ENCODE measurements around the gene LYG2. TPM values are rescaled to one million over a fixed set of nuclear protein-coding genes. Genes with fewer than 3 reads are reported as not detected.

The LYG2 gene
- total and polyA plus RNA-seq, 2 of the 8 experiments (the other 6 are each of a cell fraction or from before 2014, with no cell fraction given), result not detected

DNA sequence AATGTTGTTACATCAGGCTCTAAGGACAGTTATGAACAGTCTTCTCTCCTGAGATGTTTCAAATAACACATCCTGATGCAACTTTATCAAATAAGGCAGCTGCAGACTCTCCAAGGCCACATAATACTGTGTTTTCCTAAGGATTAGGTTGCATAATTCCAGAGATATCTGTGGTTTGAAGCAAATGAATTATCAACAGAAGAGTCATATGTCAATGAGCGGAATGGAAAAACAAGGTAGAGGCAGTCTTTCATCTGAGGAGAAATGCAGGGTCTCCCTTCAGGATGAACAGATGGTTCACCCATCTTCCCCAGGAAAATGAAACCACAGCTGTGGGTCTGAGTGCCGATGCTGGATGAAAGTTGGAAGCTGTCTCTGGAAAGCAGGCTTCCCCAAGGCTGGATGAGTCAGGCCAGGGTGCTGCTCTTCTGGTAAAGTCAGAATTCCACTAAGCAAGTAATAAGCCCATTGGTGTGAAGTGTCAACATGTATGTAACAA lies 23.4 kb upstream of the LYG2 start:
- no peak overlapping the region for H2BK12ac ChIP-seq (ENCODE audit: low read depth, low read length)
- H3K9ac ChIP-seq (replicated peaks in 1 of 4; ENCODE audit: extremely low read depth in 1 of 4, low read depth in 3 of 4, low read length in 3 of 4), result no peak overlapping the region
- H3K56ac ChIP-seq (replicated peaks; ENCODE audit: insufficient read length, low read depth, low read length), result no peak overlapping the region
- H2BK20ac ChIP-seq (ENCODE audit: low read length), result no peak overlapping the region
- no peak overlapping the region for H4K91ac ChIP-seq (replicated peaks; ENCODE audit: insufficient read length, low read length)
- H2AK5ac ChIP-seq (ENCODE audit: low read depth, low read length), result no peak overlapping the region
- H3K4me3 ChIP-seq (ENCODE audit: extremely low read depth in 1 of 4, insufficient read depth in 2 of 4, low read depth in 3 of 4, low read length in 4 of 4), result no peak overlapping the region
- no peaks in the 10 kb centered on the region for H3K79me2 ChIP-seq (ENCODE audit: control insufficient read depth in 1 of 2, insufficient read depth in 2 of 2, low read length in 2 of 2)
- H3K4me1 ChIP-seq (replicated peaks in 1 of 4; ENCODE audit: control insufficient read depth in 3 of 4, insufficient read depth in 4 of 4, low read length in 3 of 4), result peaks cover 0 to 3% (median 0%) of the 10 kb centered on the region in 4 experiments; a peak in 1 of 7 replicates
- H2BK15ac ChIP-seq (ENCODE audit: low read length), result no peak overlapping the region
- H3K23ac ChIP-seq (ENCODE audit: insufficient read length), result no peak overlapping the region
- no peak overlapping the region for H3K18ac ChIP-seq (ENCODE audit: extremely low read depth, low read length)
- H3K36me3 ChIP-seq (ENCODE audit: control insufficient read depth in 2 of 4, insufficient read depth in 4 of 4, low read length in 3 of 4), result no peaks in the 10 kb centered on the region
- CTCF ChIA-PET (ENCODE audit: partially characterized antibody), result no interaction called here
- H3K79me1 ChIP-seq (ENCODE audit: low read depth, low read length), result no peaks in the 10 kb centered on the region
- FAIRE-seq, result no peak
- no peaks in the 10 kb centered on the region for H4K20me1 ChIP-seq (replicated peaks in 1 of 2; ENCODE audit: control insufficient read depth in 1 of 2, insufficient read depth in 2 of 2, low read length in 2 of 2)
- no peak overlapping the region for H3K4me2 ChIP-seq (ENCODE audit: insufficient read depth in 1 of 2, low read depth in 2 of 2, low read length in 2 of 2)
- H3K27ac ChIP-seq (ENCODE audit: low read depth, low read length), result no peak overlapping the region
- no peak overlapping the region for H2BK5ac ChIP-seq (ENCODE audit: low read depth, low read length)
- H4K8ac ChIP-seq (ENCODE audit: extremely low read depth, insufficient read depth, low read length), result no peak overlapping the region
- POLR2A ChIA-PET (ENCODE audit: partially characterized antibody), result no interaction called here
- H3K14ac ChIP-seq (ENCODE audit: insufficient read length), result no peak overlapping the region
- peaks cover 0 to 7% of the 10 kb centered on the region in 2 experiments; a peak in 2 of 4 replicates for H3K9me3 ChIP-seq (ENCODE audit: insufficient read depth in 2 of 2, low read depth in 1 of 2, low read length in 1 of 2)
- H3K23me2 ChIP-seq (ENCODE audit: low read depth, low read length), result no peaks in the 10 kb centered on the region
- no peak overlapping the region for H3K4ac ChIP-seq (replicated peaks; ENCODE audit: insufficient read length, low read depth, low read length)
- no peak overlapping the region for H4K5ac ChIP-seq (ENCODE audit: insufficient read length, low read depth, low read length)
- no peak overlapping the region for H2AFZ ChIP-seq (ENCODE audit: low read length)
- no peaks in the 10 kb centered on the region for H3K27me3 ChIP-seq (replicated peaks in 1 of 4; ENCODE audit: control insufficient read depth in 3 of 4, extremely low read depth in 1 of 4, insufficient read depth in 3 of 4, low read length in 3 of 4)
- H2BK120ac ChIP-seq (replicated peaks; ENCODE audit: low read depth, low read length), result no peak overlapping the region
- DNase-seq (ENCODE audit: low read depth in 1 of 2, low spot score in 2 of 2), result no peak
- WGBS, 2 experiments (ENCODE audit: extremely low coverage in 1 of 2, insufficient coverage in 1 of 2, insufficient read length in 1 of 2, insufficient replicate concordance in 2 of 2, low coverage in 1 of 2, low lambda C conversion rate in 2 of 2, missing lambda C conversion rate in 1 of 2), result 89% methylated on average over 2 of the region's 2 CpGs; no CpG with 5 or more reads in 1 of the 2 experiments
- TF ChIP-seq NRF1 (IDR thresholded peaks at IDR 0.05; ENCODE audit: low read depth, low read length), result no peak
- no peak for TF ChIP-seq TEAD4 (IDR thresholded peaks at IDR 0.05; ENCODE audit: low read depth, low read length)
- TF ChIP-seq ZNF274 (IDR thresholded peaks at IDR 0.05; ENCODE audit: borderline replicate concordance, extremely low read depth, low read length), result no peak
- TF ChIP-seq RXRA (IDR thresholded peaks at IDR 0.05; ENCODE audit: insufficient read depth, low read depth, low read length), result no peak
- TF ChIP-seq SIX5 (IDR thresholded peaks at IDR 0.05; ENCODE audit: low read depth, low read length), result no peak
- TF ChIP-seq SP2 (IDR thresholded peaks at IDR 0.05; ENCODE audit: low read length), result no peak
- TF ChIP-seq, protein P1, sequence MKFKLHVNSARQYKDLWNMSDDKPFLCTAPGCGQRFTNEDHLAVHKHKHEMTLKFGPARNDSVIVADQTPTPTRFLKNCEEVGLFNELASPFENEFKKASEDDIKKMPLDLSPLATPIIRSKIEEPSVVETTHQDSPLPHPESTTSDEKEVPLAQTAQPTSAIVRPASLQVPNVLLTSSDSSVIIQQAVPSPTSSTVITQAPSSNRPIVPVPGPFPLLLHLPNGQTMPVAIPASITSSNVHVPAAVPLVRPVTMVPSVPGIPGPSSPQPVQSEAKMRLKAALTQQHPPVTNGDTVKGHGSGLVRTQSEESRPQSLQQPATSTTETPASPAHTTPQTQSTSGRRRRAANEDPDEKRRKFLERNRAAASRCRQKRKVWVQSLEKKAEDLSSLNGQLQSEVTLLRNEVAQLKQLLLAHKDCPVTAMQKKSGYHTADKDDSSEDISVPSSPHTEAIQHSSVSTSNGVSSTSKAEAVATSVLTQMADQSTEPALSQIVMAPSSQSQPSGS (IDR thresholded peaks at IDR 0.05; ENCODE audit: low read length), result no peak
- TF ChIP-seq BCL11A (IDR thresholded peaks at IDR 0.05; ENCODE audit: low read depth in 2 of 2, low read length in 2 of 2), result no peak
- no peak for TF ChIP-seq TAF7 (optimal IDR thresholded peaks at IDR 0.05; ENCODE audit: borderline replicate concordance, low read depth, low read length)
- no peak for TF ChIP-seq CHD1 (IDR thresholded peaks at IDR 0.05; ENCODE audit: low read depth, low read length)
- TF ChIP-seq CTBP2 (IDR thresholded peaks at IDR 0.05; ENCODE audit: borderline replicate concordance, insufficient read depth, insufficient read length, low read length), result no peak
- TF ChIP-seq BACH1 (IDR thresholded peaks at IDR 0.05; ENCODE audit: low read length), result no peak
- TF ChIP-seq CBX5 (IDR thresholded peaks at IDR 0.05; ENCODE audit: low read depth, low read length), result no peak

Data from H1 (cell line).